Panc1 (cell line): ENCODE results near the gene KCND1.

Source experiments
- POLR2AphosphoS5 ChIP-seq: IDR thresholded peaks from 2 replicates; pipeline ENCODE4 v1.6.1; 2012; ENCODE audit warnings: mild to moderate bottlenecking, low read depth, low read length, moderate library complexity
- TF ChIP-seq, protein P1 (sequence below): fragments of 450-650 bp; IDR thresholded peaks from 2 replicates; pipeline ENCODE4 v1.5.1; 2017; ENCODE audit warnings: mild to moderate bottlenecking
- TF ChIP-seq, protein P2 (sequence below), 2 experiments: IDR thresholded peaks; 2 replicates each; pipeline ENCODE4 v1.6.1; 2011 to 2012; ENCODE audit warnings: low read depth in 2 of 2, control low read depth in 1 of 2, low read length in 1 of 2, mild to moderate bottlenecking in 1 of 2, moderate library complexity in 1 of 2; ENCODE audit not compliant: insufficient read depth in 1 of 2

DNA sequence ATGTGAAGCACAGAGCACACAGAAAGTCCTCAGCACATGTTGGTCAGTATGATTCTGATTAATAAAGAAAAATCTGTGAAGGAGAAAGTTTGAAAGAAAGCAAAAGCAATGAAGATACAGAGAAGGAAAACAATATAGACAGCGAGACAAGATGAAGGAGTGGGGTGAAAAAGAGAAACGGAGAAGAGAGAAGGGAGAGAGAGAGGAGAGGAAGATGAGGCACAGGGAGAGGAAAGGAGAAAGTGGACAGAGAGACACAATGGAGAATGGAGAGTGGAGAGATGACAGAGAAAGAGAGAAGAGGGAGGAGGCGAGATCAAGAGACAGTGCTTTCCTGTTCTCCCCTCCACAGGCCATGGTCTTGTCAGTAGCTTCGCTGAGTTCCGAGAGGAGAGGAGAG lies 3.9 kb upstream of the KCND1 start:
- TF ChIP-seq, protein P1, sequence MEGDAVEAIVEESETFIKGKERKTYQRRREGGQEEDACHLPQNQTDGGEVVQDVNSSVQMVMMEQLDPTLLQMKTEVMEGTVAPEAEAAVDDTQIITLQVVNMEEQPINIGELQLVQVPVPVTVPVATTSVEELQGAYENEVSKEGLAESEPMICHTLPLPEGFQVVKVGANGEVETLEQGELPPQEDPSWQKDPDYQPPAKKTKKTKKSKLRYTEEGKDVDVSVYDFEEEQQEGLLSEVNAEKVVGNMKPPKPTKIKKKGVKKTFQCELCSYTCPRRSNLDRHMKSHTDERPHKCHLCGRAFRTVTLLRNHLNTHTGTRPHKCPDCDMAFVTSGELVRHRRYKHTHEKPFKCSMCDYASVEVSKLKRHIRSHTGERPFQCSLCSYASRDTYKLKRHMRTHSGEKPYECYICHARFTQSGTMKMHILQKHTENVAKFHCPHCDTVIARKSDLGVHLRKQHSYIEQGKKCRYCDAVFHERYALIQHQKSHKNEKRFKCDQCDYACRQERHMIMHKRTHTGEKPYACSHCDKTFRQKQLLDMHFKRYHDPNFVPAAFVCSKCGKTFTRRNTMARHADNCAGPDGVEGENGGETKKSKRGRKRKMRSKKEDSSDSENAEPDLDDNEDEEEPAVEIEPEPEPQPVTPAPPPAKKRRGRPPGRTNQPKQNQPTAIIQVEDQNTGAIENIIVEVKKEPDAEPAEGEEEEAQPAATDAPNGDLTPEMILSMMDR, result no peak
- TF ChIP-seq, protein P2, sequence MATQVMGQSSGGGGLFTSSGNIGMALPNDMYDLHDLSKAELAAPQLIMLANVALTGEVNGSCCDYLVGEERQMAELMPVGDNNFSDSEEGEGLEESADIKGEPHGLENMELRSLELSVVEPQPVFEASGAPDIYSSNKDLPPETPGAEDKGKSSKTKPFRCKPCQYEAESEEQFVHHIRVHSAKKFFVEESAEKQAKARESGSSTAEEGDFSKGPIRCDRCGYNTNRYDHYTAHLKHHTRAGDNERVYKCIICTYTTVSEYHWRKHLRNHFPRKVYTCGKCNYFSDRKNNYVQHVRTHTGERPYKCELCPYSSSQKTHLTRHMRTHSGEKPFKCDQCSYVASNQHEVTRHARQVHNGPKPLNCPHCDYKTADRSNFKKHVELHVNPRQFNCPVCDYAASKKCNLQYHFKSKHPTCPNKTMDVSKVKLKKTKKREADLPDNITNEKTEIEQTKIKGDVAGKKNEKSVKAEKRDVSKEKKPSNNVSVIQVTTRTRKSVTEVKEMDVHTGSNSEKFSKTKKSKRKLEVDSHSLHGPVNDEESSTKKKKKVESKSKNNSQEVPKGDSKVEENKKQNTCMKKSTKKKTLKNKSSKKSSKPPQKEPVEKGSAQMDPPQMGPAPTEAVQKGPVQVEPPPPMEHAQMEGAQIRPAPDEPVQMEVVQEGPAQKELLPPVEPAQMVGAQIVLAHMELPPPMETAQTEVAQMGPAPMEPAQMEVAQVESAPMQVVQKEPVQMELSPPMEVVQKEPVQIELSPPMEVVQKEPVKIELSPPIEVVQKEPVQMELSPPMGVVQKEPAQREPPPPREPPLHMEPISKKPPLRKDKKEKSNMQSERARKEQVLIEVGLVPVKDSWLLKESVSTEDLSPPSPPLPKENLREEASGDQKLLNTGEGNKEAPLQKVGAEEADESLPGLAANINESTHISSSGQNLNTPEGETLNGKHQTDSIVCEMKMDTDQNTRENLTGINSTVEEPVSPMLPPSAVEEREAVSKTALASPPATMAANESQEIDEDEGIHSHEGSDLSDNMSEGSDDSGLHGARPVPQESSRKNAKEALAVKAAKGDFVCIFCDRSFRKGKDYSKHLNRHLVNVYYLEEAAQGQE (IDR thresholded peaks at IDR 0.05; ENCODE audit: insufficient read depth in 1 of 2, low read depth in 2 of 2, low read length in 1 of 2), result no peak
- no peak for TF ChIP-seq POLR2AphosphoS5
